Measurements from ENCODE around the gene IL13RA2.

- TF ChIP-seq POLR2A (IDR thresholded peaks at IDR 0.05) = no peak
- TF ChIP-seq CTCF (IDR thresholded peaks at IDR 0.05) = peak in 4 of 7 experiments; percentile 26 to 40 (median 31)
These were observed 57.7 kb downstream of the IL13RA2 start for GRCh38 chrX:114959729-114960128.

Measured in body of pancreas (tissue), 4 donors.